Chondrocyte (in vitro differentiated cells): ENCODE data around the gene ZNF503. TPM values are rescaled to one million over a fixed set of nuclear protein-coding genes. Genes with fewer than 3 reads are reported as not detected.

Source experiments
- DNase-seq: peaks from one replicate; pipeline ENCODE4 v3.0.0; 2021; ENCODE audit warnings: mixed read lengths, low spot score
- H3K27ac Mint-ChIP-seq: one replicate; pipeline ENCODE4 v1.8.0; 2021; ENCODE audit warnings: mild to moderate bottlenecking, moderate library complexity, mixed read lengths; ENCODE audit not compliant: unreplicated experiment
- H3K27me3 Mint-ChIP-seq: 2 replicates; pipeline ENCODE4 v1.8.0; 2021; ENCODE audit warnings: low read depth, mixed read lengths
- H3K36me3 Mint-ChIP-seq: 2 replicates; pipeline ENCODE4 v1.8.0; 2021; ENCODE audit warnings: low read depth, mixed read lengths
- H3K4me1 Mint-ChIP-seq: 2 replicates; pipeline ENCODE4 v1.8.0; 2021; ENCODE audit warnings: low read depth, mild to moderate bottlenecking, mixed read lengths
- H3K4me3 Mint-ChIP-seq: one replicate; pipeline ENCODE4 v1.8.0; 2021; ENCODE audit warnings: mild to moderate bottlenecking, moderate library complexity, mixed read lengths; ENCODE audit not compliant: unreplicated experiment
- H3K9me3 Mint-ChIP-seq: 2 replicates; pipeline ENCODE4 v1.8.0; 2021; ENCODE audit warnings: low read depth, mixed read lengths
- long read RNA-seq: library from polyadenylated mRNA; stranded (forward); transcript quantifications from one replicate; pipeline ENCODE4 v2.0.0, GENCODE V29; 2021
- total RNA-seq: library from RNA; stranded (reverse); gene quantifications from 3 replicates; pipeline ENCODE4 v1.2.1, GENCODE V29; 2021
- TF ChIP-seq, protein P1 (sequence below): fragments of 200-600 bp; sonication (generic); IDR thresholded peaks from 2 replicates; pipeline ENCODE4 v1.5.0; 2021; ENCODE audit warnings: antibody characterized with exemption, mild to moderate bottlenecking, moderate library complexity

Gene ZNF503, protein sequence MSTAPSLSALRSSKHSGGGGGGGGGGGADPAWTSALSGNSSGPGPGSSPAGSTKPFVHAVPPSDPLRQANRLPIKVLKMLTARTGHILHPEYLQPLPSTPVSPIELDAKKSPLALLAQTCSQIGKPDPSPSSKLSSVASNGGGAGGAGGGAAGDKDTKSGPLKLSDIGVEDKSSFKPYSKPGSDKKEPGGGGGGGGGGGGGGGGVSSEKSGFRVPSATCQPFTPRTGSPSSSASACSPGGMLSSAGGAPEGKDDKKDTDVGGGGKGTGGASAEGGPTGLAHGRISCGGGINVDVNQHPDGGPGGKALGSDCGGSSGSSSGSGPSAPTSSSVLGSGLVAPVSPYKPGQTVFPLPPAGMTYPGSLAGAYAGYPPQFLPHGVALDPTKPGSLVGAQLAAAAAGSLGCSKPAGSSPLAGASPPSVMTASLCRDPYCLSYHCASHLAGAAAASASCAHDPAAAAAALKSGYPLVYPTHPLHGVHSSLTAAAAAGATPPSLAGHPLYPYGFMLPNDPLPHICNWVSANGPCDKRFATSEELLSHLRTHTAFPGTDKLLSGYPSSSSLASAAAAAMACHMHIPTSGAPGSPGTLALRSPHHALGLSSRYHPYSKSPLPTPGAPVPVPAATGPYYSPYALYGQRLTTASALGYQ
- total RNA-seq = 12.3 to 26.0 TPM (median 24.8 TPM) in 3 replicates
- long read RNA-seq, transcript ZNF503-201 (2 exons, 3,347 nt) = major isoform, 13 of 26 reads
- long read RNA-seq, partial matches to known transcripts = 13 of 26 reads
- long read RNA-seq, other reads (novel, unspliced or antisense) = 0 of 26 reads

DNA sequence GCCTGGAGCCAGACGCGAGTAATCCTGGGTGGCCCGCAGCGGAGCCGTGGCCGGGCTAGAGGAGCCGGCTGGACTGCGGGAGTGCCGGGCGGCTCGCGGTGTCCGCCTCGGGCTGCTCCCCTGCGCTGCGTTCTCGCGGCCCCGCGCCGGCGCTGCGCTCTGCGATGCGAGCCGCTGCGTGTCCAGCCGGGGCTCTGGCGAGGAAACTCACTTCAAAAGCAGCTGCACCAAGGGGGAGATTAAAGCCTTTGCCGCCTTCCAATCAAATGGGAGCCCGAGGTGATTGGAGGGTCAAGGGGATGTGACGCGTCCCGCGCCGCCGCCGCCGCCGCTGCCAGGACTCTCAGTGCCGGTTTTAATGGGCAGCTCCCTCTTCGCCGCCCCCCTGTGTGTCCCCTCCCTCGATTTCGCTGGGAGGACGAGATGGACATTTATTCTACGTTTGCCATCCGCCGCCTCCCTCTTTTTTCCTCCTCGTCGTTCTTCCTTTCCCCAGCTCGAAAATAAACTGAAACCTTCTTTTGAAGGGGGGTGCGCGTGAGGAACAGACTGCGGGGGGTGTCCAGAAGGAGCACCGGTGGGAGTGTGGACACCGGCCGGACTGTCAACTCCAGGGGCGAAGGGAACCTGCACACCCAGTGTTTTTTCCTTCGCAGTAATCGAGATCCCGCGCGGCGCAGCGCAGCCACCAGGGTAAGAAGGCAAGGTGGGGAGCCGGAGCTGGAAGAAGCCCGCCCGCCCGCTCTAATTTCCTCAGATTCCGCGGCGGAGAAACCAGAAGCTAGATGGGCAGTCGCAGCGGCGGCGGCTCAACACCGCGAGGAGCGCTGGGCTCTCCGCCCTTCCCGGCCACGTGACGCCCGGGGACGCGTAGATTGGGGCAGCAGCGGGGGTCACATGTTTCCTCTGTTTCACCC is at the start of gene ZNF503:
Gene ZNF503, minus strand, starts transcription at position 196 of the 917 bp plus-strand sequence. CDS start 345 bp downstream, outside the sequence.
- Mint-ChIP-seq H3K27ac (peak within 1 kb of the TSS; percentile 94), H3K4me1 (peaks cover 29% of the 10 kb centered on the region)

DNA sequence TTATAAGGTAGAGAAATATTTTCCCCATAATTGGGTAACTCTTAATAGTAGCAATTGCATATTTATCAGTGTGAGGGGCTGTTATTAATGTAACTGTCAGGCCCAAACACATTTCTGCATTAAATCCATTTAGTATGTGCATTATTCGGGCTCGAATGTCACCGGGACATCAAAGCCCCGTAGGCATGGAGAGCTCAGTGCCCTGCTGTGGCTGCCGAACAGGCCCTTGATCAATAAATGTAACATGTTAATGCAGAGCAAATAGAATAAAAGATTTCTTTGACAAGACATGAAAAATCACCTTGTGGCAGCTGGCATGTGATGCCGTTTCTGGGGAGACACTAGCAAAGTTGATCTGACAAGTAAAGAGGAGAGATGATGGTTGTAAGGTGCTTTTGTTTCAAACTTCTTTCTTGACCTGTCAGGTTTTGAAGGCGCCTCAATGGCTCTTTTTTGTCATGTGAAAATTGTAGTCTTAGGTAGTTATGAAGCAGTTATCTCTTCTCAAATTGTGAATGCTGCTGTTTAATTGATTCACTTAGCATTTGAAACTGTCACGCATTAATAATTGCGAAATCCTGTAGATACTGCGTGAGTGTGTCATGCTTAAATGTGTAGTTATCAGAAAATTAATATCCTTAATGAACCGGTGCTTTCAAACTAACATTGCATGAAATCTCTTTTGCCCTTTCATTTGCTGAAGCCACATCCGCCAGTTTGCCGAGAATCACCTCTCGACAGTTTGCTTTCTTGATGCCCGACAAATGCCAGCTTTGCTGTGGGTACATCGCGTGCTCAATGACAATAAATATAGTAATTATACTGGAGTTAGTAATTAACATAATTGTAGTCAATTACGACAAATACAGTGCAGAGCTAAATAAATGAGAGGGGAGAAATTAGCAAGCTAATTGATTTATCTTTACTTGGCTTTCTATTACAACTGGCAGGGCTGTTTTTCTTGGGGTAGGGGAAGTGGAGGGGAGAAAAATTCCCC is 49.4 kb upstream of the ZNF503 start:
- peaks cover 2% of the 10 kb centered on the region for H3K36me3 Mint-ChIP-seq
- peaks cover 40% of the 10 kb centered on the region for H3K27me3 Mint-ChIP-seq
- H3K9me3 Mint-ChIP-seq = peaks cover 10% of the 10 kb centered on the region
- TF ChIP-seq, protein P1, sequence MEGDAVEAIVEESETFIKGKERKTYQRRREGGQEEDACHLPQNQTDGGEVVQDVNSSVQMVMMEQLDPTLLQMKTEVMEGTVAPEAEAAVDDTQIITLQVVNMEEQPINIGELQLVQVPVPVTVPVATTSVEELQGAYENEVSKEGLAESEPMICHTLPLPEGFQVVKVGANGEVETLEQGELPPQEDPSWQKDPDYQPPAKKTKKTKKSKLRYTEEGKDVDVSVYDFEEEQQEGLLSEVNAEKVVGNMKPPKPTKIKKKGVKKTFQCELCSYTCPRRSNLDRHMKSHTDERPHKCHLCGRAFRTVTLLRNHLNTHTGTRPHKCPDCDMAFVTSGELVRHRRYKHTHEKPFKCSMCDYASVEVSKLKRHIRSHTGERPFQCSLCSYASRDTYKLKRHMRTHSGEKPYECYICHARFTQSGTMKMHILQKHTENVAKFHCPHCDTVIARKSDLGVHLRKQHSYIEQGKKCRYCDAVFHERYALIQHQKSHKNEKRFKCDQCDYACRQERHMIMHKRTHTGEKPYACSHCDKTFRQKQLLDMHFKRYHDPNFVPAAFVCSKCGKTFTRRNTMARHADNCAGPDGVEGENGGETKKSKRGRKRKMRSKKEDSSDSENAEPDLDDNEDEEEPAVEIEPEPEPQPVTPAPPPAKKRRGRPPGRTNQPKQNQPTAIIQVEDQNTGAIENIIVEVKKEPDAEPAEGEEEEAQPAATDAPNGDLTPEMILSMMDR = no peak
- H3K4me1 Mint-ChIP-seq = no peaks in the 10 kb centered on the region
- no peak for DNase-seq
- H3K27ac Mint-ChIP-seq = no peak overlapping the region
- H3K4me3 Mint-ChIP-seq = no peak overlapping the region

More for the DNA sequence above, at the start of gene ZNF503:
- Mint-ChIP-seq H3K4me3 (peak within 1 kb of the TSS; percentile 94), H3K9me3 (no peaks in the 10 kb centered on the region), H3K27me3 (peaks cover 22% of the 10 kb centered on the region), H3K36me3 (peaks cover 10% of the 10 kb centered on the region)
- peak; percentile 99 for DNase-seq
- TF ChIP-seq, protein P1 = peak; percentile 58

DNA sequence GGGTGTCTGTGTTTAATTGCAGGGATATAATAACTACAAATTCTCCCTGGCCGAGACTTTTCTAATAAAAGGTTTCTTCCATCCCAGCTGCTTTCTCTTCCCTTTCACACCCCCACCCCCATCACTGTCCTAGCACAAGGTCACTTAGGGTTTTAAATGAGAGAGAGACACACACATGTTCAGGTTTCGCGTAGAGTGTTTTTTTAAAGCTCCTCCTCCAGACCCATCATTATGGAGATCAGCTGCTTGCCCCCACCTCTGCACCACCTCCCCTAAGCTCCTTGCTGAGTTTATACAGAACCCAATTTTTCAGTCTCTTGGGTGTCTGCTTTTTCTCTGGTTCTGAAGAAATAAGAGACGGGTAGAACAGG is 48.5 kb upstream of the ZNF503 start:
- Mint-ChIP-seq H3K4me1 (no peaks in the 10 kb centered on the region), H3K27ac (no peak overlapping the region), H3K9me3 (peaks cover 11% of the 10 kb centered on the region), H3K27me3 (peaks cover 38% of the 10 kb centered on the region), H3K4me3 (no peak overlapping the region), H3K36me3 (peaks cover 2% of the 10 kb centered on the region)
- DNase-seq = no peak
- TF ChIP-seq, protein P1 = no peak

DNA sequence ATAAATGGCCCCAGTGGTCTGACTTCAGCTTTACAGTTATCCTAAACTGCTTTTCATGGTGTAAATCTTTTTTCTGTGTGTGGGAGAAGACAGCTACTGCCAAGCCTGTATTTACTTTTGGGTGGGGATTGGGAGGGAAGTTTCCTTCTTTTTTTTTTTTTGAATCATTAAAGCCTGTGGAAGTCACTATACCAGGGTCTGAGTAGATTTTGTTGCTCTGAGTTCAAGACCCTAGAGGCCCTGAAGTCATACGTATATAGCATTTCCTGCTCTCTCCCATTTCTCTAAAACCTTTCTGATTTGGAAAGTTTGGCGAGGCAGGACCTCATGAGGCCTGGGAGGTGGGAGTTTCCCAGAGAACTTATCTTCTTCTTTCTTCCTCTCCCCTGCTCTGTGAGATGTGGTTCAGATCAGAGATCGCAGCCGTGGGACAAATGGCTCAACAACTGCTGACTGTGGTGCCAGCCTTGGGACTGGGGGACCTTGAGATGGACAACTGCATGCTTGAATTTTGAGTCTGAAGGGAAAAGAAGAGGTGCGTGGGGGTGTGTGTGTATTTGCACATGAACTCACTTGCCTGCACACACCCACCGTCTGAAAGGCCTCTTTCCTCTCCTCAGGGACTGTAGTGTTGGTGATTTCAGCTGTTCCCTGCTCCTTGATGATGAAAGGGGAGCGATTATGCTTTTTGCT is 48.0 kb upstream of the ZNF503 start:
- Mint-ChIP-seq H3K27me3 (peaks cover 38% of the 10 kb centered on the region), H3K4me1 (no peaks in the 10 kb centered on the region), H3K27ac (no peak overlapping the region), H3K36me3 (peaks cover 4% of the 10 kb centered on the region), H3K9me3 (peaks cover 15% of the 10 kb centered on the region), H3K4me3 (no peak overlapping the region)
- DNase-seq = no peak
- TF ChIP-seq, protein P1 = no peak
